Measurements from ENCODE around the gene COL5A1.

DNA sequence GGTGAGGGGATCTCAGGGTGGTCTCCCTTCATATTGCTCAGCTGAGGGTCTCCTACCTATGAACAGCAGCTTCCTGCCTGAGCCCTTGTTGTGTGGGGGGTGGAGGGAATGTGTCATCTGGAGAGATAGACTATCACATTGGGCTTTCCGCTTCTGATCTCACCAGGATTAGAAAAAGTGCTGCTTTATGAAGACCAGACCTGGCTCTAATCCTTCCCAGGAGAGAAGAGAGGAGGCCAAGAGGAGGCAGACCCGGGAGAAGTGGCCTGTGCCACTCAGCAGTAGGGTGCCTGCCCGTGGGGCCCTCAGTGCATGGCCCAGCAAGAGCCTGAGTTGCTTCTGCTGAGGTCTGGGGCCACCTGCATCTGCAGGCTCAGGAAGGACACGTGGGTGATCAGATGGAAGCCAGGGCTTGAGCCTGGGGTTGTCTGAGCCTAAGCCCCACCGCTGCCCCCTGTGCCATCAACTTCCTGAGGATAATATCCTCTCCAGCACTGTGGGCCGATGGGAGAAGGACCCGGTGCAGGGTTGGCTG is 22.1 kb upstream of the COL5A1 start:
- TF ChIP-seq, protein P1, sequence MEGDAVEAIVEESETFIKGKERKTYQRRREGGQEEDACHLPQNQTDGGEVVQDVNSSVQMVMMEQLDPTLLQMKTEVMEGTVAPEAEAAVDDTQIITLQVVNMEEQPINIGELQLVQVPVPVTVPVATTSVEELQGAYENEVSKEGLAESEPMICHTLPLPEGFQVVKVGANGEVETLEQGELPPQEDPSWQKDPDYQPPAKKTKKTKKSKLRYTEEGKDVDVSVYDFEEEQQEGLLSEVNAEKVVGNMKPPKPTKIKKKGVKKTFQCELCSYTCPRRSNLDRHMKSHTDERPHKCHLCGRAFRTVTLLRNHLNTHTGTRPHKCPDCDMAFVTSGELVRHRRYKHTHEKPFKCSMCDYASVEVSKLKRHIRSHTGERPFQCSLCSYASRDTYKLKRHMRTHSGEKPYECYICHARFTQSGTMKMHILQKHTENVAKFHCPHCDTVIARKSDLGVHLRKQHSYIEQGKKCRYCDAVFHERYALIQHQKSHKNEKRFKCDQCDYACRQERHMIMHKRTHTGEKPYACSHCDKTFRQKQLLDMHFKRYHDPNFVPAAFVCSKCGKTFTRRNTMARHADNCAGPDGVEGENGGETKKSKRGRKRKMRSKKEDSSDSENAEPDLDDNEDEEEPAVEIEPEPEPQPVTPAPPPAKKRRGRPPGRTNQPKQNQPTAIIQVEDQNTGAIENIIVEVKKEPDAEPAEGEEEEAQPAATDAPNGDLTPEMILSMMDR (IDR thresholded peaks at IDR 0.05), result no peak
- TF ChIP-seq POLR2A (IDR thresholded peaks at IDR 0.05), result no peak
